ENCODE results near the gene SLC22A2. TPM values are rescaled to one million over a fixed set of nuclear protein-coding genes. Genes with fewer than 3 reads are reported as not detected.

Gene SLC22A2
- total RNA-seq, 4 donors from 2014 or later, result not detected

- WGBS, 2 donors, result 83 to 87% methylated on average over 2 of the region's 2 CpGs
- H3K4me3 ChIP-seq (ENCODE audit: low read depth, poor library complexity, severe bottlenecking), result no peak overlapping the region
- no peak for DNase-seq (ENCODE audit: low spot score in 2 of 2)
- intact Hi-C loops (cut with DNase I; ENCODE audit: low total_unique reads), result no loop called here
- TF ChIP-seq POLR2A (IDR thresholded peaks at IDR 0.05) (no peak), CTCF (IDR thresholded peaks at IDR 0.05) (no peak)
Observed at GRCh38 chr6:160284575-160284974, 26.0 kb upstream of the SLC22A2 start.

- intact Hi-C loops (cut with DNase I; ENCODE audit: low total_unique reads), result no loop called here
- DNase-seq (ENCODE audit: low spot score in 2 of 2), result no peak
- TF ChIP-seq CTCF (IDR thresholded peaks at IDR 0.05) (no peak), POLR2A (IDR thresholded peaks at IDR 0.05) (no peak)
- H3K4me3 ChIP-seq (ENCODE audit: low read depth, poor library complexity, severe bottlenecking), result no peak overlapping the region
- 44 to 85% methylated on average over 1 of the region's 1 CpG for WGBS, 2 donors
Observed at GRCh38 chr6:160282444-160282843, 23.8 kb upstream of the SLC22A2 start.

GRCh38 chr6:160279850-160280249 is 21.2 kb upstream of the SLC22A2 start:
- no peak for DNase-seq (ENCODE audit: low spot score in 2 of 2)
- 27 to 42% methylated on average over 2 of the region's 2 CpGs for WGBS, 2 donors
- no peak overlapping the region for H3K4me3 ChIP-seq (ENCODE audit: low read depth, poor library complexity, severe bottlenecking)
- TF ChIP-seq CTCF (IDR thresholded peaks at IDR 0.05) (no peak), POLR2A (IDR thresholded peaks at IDR 0.05) (no peak)
- intact Hi-C loops (cut with DNase I; ENCODE audit: low total_unique reads), result no loop called here

- intact Hi-C loops (cut with DNase I; ENCODE audit: low total_unique reads), result no loop called here
- no peak overlapping the region for H3K4me3 ChIP-seq (ENCODE audit: low read depth, poor library complexity, severe bottlenecking)
- DNase-seq (ENCODE audit: low spot score in 2 of 2), result no peak
- WGBS, 2 donors, result 47 to 58% methylated on average over 12 of the region's 12 CpGs
- TF ChIP-seq CTCF (IDR thresholded peaks at IDR 0.05) (no peak), POLR2A (IDR thresholded peaks at IDR 0.05) (no peak)
Observed at GRCh38 chr6:160278786-160279310, 20.2 kb upstream of the SLC22A2 start.

GRCh38 chr6:160278311-160278710 is 19.7 kb upstream of the SLC22A2 start:
- H3K4me3 ChIP-seq (ENCODE audit: low read depth, poor library complexity, severe bottlenecking), result no peak overlapping the region
- intact Hi-C loops (cut with DNase I; ENCODE audit: low total_unique reads), result no loop called here
- TF ChIP-seq CTCF (IDR thresholded peaks at IDR 0.05) (no peak), POLR2A (IDR thresholded peaks at IDR 0.05) (no peak)
- DNase-seq (ENCODE audit: low spot score in 2 of 2), result no peak
- WGBS, 2 donors, result 74 to 77% methylated on average over 5 of the region's 5 CpGs

GRCh38 chr6:160277546-160277945 is 18.9 kb upstream of the SLC22A2 start:
- no peak overlapping the region for H3K4me3 ChIP-seq (ENCODE audit: low read depth, poor library complexity, severe bottlenecking)
- WGBS, 2 donors, result 79 to 92% methylated on average over 15 of the region's 15 CpGs
- no peak for TF ChIP-seq POLR2A (IDR thresholded peaks at IDR 0.05)
- no peak for TF ChIP-seq CTCF (IDR thresholded peaks at IDR 0.05)
- no peak for DNase-seq (ENCODE audit: low spot score in 2 of 2)
- intact Hi-C loops (cut with DNase I; ENCODE audit: low total_unique reads), result no loop called here

Data from lower leg skin (tissue), 4 donors.